IPS-18c (cell line): Measurements from ENCODE around the gene TTYH2.
A peak's percentile ranks its signal among the peaks of the same experiment; 100 is the strongest.
"Not testable (repeated sequence)": the region's sequence is repeated elsewhere in the genome, so short reads cannot be mapped to it uniquely, and the experiment has no call there.

Experiments used
- H3K4me3 ChIP-seq: 2 replicates; pipeline ENCODE4 v1.7.0; 2013; ENCODE audit warnings: low read depth, mild to moderate bottlenecking, low read length, moderate library complexity; ENCODE audit not compliant: insufficient read depth
- H3K9me3 ChIP-seq: one replicate; pipeline ENCODE4 v1.6.1; 2013; ENCODE audit warnings: mild to moderate bottlenecking, low read length, moderate library complexity; ENCODE audit not compliant: control insufficient read depth, insufficient read depth

Gene TTYH2

DNA sequence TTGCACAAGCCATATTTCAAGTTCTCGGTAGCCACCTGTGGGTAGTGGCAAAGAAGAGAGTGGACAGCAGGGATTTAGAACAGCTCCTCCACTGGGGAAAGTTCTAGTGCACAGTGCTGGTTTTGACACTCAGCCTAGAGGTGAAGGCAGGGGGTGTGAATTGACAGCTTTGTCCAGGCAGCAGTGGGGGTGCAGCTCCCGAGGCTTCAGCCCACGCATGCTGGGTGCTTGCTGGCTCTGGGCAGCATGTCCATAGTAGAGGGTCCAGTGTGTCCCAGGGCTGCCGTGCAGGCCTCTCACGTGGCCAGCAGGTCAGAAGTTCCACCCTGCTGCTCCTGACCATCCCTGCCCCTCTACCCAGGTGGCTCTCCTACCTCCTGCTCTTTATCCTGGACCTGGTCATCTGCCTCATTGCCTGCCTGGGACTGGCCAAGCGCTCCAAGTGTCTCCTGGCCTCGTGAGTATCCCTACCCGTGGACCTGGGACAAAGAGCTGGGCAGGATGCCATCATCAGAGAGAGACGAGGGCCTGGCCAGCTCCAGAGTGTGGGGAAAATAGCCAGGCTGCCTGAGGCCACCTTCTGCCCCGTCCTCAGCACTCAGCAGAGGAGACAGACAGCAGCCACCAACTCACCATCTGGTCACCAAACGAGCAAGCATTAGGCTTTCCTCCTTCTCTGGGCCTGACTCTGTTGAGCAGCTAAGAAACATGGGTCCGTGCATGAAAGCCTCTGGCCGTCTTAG, 29.8 kb downstream of the TTYH2 start:
- no peak overlapping the region for H3K4me3 ChIP-seq
- H3K9me3 ChIP-seq = no peaks in the 10 kb centered on the region

DNA sequence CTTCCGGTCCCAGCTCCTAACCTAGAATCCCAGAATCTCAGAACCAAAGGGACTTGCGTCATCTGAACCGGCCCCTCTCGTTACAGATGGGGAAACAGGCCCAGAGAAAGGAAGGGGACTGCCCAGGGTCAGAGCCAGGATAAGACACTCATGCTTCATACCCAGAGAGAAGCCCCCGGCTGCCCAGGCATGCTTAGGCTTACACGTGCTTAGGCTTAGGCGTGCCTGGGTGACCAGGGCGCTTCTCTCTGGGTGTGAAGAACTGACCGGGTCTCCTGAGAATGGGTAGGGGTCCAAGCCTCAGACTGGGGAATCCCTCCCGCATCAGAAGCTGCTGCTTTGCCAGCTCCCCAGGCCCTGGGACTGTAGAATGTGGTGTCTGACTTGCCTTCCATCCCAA, 30.8 kb downstream of the TTYH2 start:
- Histone ChIP-seq H3K4me3 (no peak overlapping the region), H3K9me3 (no peaks in the 10 kb centered on the region)

DNA sequence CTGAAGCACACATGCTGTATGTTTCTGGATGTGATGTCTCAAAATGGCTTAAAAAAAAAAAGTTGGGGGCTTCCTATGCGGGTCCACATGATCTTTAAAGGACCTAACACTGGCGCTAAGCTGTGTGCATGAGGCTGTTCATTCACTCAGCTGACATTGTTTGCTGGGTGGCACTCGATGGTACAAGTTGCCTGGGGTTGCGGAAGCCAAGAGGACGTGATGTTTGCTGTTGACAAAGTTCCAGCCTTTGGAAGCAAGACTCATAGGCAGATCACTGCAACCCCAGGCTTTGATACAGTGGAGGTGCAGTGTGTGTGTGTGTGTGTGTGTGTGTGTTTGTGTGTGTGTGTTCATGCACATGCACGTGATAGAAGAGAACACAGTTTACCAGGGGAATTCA, 31.2 kb downstream of the TTYH2 start:
- Histone ChIP-seq H3K4me3 (no peak overlapping the region), H3K9me3 (no peaks in the 10 kb centered on the region)

DNA sequence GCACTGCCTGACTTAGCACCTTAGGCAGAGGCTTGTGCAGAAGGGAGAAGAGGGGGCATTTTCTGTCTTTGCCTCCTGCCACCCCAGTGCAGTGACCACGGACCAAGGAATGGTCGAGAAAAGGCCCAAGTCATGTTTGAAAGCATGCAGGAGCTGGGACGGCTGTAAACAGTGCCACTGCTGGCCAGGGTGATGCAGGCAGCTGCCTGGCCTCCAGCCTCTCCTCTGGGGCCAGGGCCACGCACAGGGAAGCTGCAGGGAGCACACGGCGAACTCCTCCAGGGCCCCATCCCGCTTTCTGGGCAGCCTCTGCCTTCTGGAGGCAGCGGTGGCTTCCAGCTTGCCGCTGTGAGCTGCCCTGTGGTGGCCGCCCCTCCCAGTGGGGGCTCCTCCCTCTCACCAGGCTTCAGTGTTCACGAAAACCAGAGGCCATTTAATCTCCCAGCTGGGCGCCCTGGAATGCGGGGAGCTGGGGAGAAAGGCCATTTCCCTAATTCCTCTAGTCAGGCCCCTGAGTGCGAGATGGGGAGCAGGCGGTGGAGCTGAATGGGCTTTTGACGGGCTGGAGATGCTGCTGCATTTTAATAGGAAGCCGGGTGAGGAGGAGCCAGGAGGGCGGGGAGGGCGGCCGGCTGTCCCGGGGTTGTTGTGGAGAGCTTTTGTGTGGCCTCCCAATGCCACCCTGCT, 31.9 kb downstream of the TTYH2 start:
- Histone ChIP-seq H3K4me3 (no peak overlapping the region), H3K9me3 (no peaks in the 10 kb centered on the region)

DNA sequence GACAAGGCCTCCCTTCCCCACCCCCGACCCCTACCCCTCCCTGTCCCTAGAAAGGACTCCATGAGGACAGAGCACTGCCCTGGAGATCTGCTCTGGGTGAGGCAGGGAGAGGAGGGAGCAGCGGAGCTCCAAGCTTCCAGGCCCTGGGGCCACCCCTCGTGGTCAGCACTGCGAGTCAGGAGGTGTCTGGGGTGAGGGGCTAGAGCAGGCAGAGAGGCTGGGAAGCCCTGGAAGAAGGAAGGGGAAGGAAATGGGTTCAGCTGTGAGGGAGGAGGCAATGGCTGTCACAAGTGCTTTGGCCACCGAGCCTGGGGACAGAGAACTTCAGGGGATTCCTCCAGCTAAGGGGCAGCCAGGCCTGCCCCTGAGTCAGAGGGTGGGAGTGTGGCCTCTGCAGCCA, 32.5 kb downstream of the TTYH2 start:
- Histone ChIP-seq H3K4me3 (0 out of 2 replicates have a peak overlapping the region, but pooled peaks have one; percentile 6), H3K9me3 (no peaks in the 10 kb centered on the region)

DNA sequence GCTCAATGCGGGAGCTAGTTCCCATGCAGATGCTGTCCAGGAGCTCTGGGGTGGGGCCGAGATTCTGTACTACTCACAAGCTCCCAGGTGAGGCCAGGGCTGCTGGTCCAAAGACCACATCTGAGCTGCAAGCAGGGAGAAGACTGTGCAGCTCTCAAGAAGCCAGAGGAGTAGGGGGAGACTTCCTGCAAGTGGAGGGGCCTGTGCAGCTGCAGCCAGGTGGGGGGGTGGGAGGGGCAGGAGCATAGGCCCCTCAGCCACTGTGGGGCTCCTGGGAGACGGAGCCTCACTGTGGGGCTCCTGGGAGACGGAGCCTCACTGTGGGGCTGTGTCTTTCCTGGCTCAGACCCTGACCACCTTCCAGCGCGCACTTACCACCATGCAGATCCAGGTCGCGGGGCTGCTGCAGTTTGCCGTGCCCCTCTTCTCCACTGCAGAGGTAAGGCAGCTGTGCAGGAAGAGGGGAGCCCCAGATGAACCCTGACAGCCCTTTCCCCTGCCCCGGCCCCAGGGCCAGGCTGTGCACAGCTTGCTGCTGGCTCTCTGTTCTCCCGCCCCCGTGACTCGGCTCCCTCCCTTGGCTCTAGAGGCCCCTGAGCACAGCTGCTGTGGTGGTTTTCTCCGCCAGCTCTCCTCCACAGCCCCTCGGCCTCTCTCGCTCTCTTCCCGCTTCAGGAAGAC, 36.4 kb downstream of the TTYH2 start:
- Histone ChIP-seq H3K4me3 (no peak overlapping the region), H3K9me3 (no peaks in the 10 kb centered on the region)

DNA sequence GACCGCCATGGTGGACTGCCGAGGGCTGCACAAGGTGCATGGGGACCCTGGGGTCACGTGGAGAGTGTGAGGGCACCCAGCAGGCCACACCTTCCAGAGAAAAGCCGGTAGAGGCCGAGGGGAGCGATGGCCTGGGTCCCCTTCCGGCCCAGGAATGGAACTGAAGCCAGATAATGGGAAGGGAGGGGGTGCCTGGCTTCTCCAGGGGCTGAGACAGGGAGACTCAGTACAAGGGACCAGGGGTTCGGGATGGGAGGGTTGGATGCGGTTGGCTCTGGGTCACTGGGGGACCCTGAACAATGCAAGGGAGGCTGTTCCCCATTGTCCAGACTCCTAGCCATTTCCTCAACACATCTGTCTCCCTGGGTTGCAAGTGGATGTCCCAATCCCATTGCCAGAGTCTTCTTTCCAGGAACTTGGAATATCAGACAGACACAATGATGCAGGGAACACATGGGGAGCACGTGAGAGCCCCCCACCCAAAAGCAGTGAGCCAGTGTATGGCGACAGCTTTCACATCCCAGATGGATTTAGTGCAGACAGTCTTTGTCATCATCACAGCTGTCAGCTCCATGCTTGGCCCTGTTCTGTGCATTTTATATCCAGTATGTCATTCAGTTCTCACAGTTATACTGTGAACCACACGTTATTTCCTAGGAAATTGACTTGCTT, 37.1 kb downstream of the TTYH2 start:
- no peaks in the 10 kb centered on the region for H3K9me3 ChIP-seq

DNA sequence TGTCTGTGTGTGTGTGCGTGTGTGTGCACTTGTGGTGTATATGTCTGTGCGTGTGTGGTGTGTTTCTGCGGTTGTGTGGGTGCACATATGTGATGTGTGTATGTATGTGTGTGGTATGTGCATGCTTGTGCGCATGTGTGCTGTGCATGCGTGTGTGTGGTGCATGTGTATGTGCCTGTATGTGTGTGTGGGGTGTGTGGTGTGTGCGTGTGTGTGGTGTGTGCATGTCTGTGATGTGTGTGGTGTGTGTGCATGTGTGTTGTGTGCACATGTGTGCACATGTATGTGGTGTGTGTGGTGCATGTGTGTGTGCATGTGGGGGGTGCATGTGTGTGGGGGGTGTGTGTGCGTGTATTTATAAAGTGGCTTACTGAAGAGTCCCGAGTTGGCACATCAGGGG, 37.7 kb downstream of the TTYH2 start:
- H3K9me3 ChIP-seq = no peaks in the 10 kb centered on the region

More for the DNA sequence above, 37.1 kb downstream of the TTYH2 start:
- H3K4me3 ChIP-seq = no peak overlapping the region

DNA sequence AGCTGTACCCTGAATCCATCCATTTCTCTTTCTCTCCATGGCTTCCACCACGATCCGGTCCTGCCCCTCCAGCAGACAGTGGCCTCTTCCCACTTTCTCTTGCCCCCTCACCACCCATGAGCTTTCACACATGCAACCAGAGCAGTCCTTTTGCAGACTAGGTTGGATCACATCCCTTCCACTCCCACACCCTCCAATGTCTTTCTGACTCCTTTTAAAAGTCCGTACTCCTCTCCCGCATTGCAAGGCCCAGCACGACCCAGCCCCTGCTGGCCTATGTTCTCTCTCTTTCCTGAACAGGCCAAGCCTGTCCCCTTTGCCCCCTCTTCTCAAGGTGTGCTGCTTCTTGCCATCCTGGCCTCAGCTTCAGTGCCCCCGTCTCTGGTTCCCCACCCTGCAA, 38.2 kb downstream of the TTYH2 start:
- no peaks in the 10 kb centered on the region for H3K9me3 ChIP-seq
- H3K4me3 ChIP-seq = no peak overlapping the region

More for the DNA sequence above, 37.7 kb downstream of the TTYH2 start:
- H3K4me3 ChIP-seq = no peak overlapping the region

DNA sequence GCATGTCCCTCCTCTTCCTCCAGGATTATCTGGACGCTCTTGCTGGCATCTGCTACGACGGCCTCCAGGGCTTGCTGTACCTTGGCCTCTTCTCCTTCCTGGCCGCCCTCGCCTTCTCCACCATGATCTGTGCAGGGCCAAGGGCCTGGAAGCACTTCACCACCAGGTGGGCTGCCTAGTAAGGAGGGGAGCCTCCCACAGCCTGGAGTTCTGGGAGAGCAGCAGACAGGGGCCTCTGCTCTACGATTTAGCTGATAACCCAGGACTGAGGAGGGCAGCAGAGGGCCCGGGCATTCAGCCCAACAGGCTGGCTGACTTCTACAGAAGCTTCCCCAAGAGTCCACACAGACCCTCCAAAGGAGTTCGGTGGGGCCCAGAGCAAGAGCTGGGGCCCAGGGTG, 38.8 kb downstream of the TTYH2 start:
- H3K9me3 ChIP-seq = no peaks in the 10 kb centered on the region

DNA sequence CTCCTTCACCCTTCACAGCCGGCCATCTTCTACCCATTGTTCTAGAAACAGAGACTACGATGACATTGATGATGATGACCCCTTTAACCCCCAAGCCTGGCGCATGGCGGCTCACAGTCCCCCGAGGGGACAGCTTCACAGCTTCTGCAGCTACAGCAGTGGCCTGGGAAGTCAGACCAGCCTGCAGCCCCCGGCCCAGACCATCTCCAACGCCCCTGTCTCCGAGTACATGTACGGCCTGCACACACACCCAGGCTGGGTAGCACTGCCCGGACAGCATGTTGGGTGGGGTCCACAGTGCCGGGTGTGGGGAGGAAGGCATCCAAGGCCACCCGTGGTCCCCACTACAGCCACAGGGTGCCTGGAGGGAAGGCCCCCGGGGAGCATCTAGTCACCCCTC, 39.7 kb downstream of the TTYH2 start:
- no peaks in the 10 kb centered on the region for H3K9me3 ChIP-seq
- H3K4me3 ChIP-seq = no peak overlapping the region

More for the DNA sequence above, 38.8 kb downstream of the TTYH2 start:
- no peak overlapping the region for H3K4me3 ChIP-seq

DNA sequence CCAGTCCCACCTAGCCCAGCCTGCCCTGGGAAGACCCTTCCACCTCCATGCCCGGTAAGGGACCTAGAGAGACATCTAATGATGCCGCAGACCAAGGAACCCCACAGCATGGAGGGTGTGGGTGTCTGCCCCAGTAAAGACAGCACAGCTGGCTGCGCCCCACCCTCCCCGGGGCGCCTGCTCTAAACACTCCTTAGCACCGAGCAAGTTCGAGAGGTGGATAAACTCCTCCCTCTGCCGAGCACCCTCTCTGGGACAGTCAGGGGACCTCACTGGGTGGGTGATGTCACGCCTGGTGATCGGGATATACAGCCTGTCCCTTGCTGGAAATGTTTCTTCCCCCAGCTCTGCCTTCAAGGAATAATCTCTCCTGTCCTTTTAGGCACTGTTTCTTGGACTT, 43.9 kb downstream of the TTYH2 start:
- Histone ChIP-seq H3K9me3 (no peaks in the 10 kb centered on the region), H3K4me3 (no peak overlapping the region)

DNA sequence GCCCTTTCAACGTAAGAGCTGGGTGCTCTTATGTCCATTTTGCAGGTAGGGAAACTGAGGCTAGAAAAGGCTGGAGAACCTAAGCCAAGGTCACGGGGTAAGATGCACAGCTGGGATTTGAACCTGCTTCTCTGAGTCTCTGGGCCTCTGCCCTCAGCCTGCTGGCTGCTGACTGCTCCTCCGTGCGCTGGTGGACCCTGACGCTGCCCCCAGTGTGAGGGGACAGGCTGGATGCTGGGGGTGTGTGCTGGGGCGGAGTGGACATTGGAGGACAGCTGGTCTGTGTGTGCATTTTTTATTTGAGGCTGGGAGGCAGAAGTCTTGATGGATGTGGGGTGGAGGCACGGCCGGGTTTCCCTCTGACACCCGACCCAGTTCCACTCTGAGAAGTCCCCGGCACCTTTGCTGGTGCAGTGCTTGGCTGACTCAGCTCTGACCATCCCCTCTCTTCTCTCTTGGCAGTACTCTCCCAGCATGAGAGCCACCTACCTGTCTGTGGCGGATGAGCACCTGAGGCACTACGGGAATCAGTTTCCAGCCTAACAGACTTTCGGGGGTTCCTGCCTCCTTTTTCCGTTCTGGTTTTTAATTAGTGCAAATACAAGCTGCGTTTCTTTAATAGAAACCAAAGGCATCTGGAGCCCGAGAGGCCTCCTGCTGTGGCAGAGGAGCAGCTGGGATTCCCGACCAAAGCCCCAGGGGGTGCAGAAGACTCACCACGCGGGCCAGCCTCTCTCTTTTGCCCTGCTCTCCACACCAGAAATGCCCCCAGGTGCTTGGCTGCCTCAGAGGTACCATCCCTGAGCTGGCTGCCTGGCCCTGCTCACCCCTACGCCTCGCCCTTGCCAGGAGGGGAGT, 46.5 kb downstream of the TTYH2 start:
- Histone ChIP-seq H3K4me3 (no peak overlapping the region), H3K9me3 (no peaks in the 10 kb centered on the region)

DNA sequence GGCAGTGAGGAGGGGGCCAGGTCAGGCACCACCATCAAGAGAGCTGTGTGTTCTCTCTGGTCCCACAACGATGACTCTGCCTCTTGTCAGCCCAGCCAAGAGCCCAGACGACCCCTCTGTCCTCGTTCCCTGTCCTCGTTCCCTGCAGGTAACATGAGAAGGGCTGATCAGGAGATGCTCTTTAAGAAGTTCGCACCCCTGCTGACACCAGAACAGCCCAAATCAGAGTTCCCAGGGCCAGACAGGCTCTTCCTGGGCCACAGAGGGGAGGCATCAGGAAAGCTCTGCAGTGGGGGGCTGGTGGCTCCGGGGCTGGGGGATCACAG, 47.1 kb downstream of the TTYH2 start:
- Histone ChIP-seq H3K4me3 (no peak overlapping the region), H3K9me3 (no peaks in the 10 kb centered on the region)

DNA sequence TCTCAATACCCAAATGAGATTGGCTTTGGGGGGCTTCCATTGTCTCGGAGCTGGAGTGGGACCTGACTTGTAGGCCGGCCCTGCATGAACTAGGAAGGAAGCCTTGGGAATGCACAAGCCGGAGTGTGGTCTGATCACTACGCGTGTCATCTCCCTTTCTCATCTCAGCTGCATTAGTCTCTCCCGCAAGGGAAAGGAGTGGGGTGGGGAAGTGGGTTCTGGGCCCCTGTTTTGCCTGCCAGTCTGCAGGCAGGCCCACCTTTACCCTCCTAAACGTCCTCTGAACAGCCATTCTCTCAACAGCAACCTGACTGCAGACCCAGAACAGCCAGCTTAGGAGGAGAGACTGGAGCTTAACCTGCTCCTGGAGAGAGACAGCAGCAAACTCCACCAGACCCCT, 49.2 kb downstream of the TTYH2 start:
- H3K9me3 ChIP-seq = no peaks in the 10 kb centered on the region
- no peak overlapping the region for H3K4me3 ChIP-seq

DNA sequence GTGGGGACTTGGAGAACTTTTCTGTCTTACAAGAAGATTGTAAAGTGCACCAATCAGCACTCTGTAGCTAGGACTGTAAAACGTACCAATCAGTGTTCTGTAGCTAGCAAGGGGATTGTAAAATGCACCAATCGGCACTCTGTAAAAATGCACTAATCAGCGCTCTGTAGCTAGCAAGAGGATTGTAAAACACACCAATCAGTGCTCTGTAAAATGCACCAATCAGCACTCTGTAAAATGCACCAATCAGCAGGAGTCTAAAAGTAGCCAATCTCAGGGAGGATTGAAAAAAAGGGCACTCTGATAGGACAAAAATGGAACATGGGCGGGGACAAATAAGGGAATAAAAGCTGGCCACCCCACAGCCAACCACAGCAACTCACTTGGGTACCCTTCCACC, 53.7 kb downstream of the TTYH2 start:
- H3K9me3 ChIP-seq, H3K4me3 ChIP-seq: not testable (repeated sequence)

DNA sequence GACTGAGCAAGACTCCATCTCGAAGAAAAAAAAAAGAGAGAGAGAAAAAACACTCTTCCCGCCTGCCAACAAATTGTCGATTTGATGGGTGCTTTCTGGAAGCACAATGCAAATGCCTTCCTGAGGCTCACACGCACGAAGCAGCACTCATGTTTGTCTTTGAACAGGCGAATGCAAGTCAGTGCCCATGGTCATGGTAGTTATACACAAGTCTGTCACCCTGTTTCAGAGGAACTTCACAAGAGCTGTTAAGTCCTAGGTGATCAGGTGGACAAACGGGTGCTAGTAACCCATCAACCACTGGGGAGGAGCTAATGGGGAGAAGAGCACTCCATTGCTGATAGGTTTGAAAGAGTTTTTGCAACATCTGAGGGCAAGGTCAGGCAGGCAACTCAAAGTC, 54.2 kb downstream of the TTYH2 start:
- H3K9me3 ChIP-seq = peaks cover 2% of the 10 kb centered on the region
- no peak overlapping the region for H3K4me3 ChIP-seq
